ENCODE results near the gene FGF18. TPM values are rescaled to one million over a fixed set of nuclear protein-coding genes. Genes with fewer than 3 reads are reported as not detected.

FGF18 gene
- total RNA-seq, 1 experiment from 2014 or later, result 0.94 TPM

DNA sequence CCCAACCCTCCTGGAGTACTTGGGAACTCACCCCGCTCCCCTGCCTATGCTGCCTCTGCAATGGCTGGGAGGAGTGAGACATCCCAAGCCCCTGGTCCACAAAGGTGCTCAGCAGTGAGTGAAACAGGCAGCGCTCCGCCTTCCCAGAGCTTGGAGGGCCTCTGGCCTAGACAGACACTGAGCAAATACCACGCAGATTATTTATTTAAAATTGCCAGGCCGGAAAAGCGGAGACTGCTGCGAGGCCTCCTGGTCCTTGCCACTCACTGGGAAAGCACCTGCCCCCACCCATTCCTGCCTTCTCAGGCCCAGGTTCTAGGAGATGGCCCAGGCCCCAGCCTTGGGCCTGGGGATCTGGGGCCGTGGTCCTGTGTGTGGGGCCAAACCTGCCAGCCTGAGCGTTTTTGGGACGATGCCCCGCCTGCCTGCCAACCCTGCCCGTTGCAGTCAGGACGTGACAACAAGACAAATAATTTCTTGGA is 17.4 kb downstream of the FGF18 start:
- Histone ChIP-seq H3K18ac (ENCODE audit: insufficient read length, low read depth, low read length) (no peak overlapping the region), H3K9ac (ENCODE audit: extremely low read depth, insufficient read length, low read length) (no peak overlapping the region), H2BK20ac (ENCODE audit: low read depth, low read length, poor library complexity, severe bottlenecking) (no peak overlapping the region), H3K9me3 (ENCODE audit: control insufficient read depth, low read depth, low read length) (no peaks in the 10 kb centered on the region), H3T11ph (ENCODE audit: low read length) (no peak overlapping the region), H2BK12ac (ENCODE audit: insufficient read length, low read depth, low read length) (no peak overlapping the region), H2BK15ac (ENCODE audit: low read depth, low read length) (no peak overlapping the region), H4K20me1 (ENCODE audit: control insufficient read depth, insufficient read depth, insufficient read length) (no peaks in the 10 kb centered on the region), H3K27me3 (ENCODE audit: insufficient read depth, low read length) (no peaks in the 10 kb centered on the region), H2AK5ac (ENCODE audit: insufficient read length, low read length) (no peak overlapping the region), H3K14ac (ENCODE audit: insufficient read depth, low read length) (no peak overlapping the region), H3K4me1 (ENCODE audit: insufficient read depth, low read length) (peaks cover 10% of the 10 kb centered on the region; the same call in 1 of the 2 replicates), H2BK5ac (ENCODE audit: insufficient read length, low read length) (no peak overlapping the region), H4K8ac (replicated peaks; ENCODE audit: insufficient read length, low read depth, low read length) (no peak overlapping the region), H2BK120ac (ENCODE audit: low read depth, low read length, poor library complexity, severe bottlenecking) (no peak overlapping the region), H3K27ac (ENCODE audit: insufficient read length, low read depth, low read length) (no peak overlapping the region), H3K56ac (ENCODE audit: insufficient read length, low read depth, low read length) (no peak overlapping the region), H3K23me2 (ENCODE audit: insufficient read length, low read depth, low read length, poor library complexity, severe bottlenecking) (no peaks in the 10 kb centered on the region), H3K79me1 (ENCODE audit: insufficient read depth, low read depth, low read length, poor library complexity, severe bottlenecking) (no peaks in the 10 kb centered on the region), H3K23ac (ENCODE audit: insufficient read length, low read depth, low read length) (no peak overlapping the region), H3K79me2 (ENCODE audit: insufficient read depth, low read length) (no peaks in the 10 kb centered on the region), H4K5ac (ENCODE audit: insufficient read length, low read depth, low read length) (no peak overlapping the region), H3K4me2 (ENCODE audit: insufficient read depth, insufficient read length, low read length) (no peak overlapping the region), H4K91ac (ENCODE audit: insufficient read length, low read depth, low read length) (no peak overlapping the region), H2AFZ (ENCODE audit: low read length) (no peak overlapping the region), H3K4ac (ENCODE audit: low read depth, low read length) (no peak overlapping the region)
- peaks cover 4% of the 10 kb centered on the region for H3K27me3 Mint-ChIP-seq (ENCODE audit: low read depth)
- H3K9me3 Mint-ChIP-seq, result no peaks in the 10 kb centered on the region
- H3K36me3 Mint-ChIP-seq (ENCODE audit: insufficient read depth in 1 of 3, low read depth in 3 of 3), result peaks cover 0 to 3% (median 0%) of the 10 kb centered on the region in 3 experiments; a peak in 2 of 7 replicates
- no peak overlapping the region for H3K4me3 Mint-ChIP-seq
- DNase-seq, result no peak
- whole genome bisulfite sequencing (ENCODE audit: extremely low coverage, insufficient read length, low lambda C conversion rate), result no CpG with 5 or more reads among the region's 13 CpGs
- H3K4me1 Mint-ChIP-seq, result peaks cover 33 to 48% of the 10 kb centered on the region in 2 experiments
- TF ChIP-seq, protein P1, sequence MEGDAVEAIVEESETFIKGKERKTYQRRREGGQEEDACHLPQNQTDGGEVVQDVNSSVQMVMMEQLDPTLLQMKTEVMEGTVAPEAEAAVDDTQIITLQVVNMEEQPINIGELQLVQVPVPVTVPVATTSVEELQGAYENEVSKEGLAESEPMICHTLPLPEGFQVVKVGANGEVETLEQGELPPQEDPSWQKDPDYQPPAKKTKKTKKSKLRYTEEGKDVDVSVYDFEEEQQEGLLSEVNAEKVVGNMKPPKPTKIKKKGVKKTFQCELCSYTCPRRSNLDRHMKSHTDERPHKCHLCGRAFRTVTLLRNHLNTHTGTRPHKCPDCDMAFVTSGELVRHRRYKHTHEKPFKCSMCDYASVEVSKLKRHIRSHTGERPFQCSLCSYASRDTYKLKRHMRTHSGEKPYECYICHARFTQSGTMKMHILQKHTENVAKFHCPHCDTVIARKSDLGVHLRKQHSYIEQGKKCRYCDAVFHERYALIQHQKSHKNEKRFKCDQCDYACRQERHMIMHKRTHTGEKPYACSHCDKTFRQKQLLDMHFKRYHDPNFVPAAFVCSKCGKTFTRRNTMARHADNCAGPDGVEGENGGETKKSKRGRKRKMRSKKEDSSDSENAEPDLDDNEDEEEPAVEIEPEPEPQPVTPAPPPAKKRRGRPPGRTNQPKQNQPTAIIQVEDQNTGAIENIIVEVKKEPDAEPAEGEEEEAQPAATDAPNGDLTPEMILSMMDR (conservative IDR thresholded peaks at IDR 0.05), result no peak
- H3K27ac Mint-ChIP-seq, result no peak overlapping the region
